T-helper 2 cell (primary cell): Measurements from ENCODE around the gene ZNF853.
A peak's percentile ranks its signal among the peaks of the same experiment; 100 is the strongest.
"Not testable (repeated sequence)": the region's sequence is repeated elsewhere in the genome, so short reads cannot be mapped to it uniquely, and the experiment has no call there.

ENCODE experiments used
- DNase-seq, 5 experiments: peaks; one replicate each; pipeline versions ENCODE4 v3.0.0 to v3.0.0-alpha.2; 2012 to 2022

ZNF853 gene

DNA sequence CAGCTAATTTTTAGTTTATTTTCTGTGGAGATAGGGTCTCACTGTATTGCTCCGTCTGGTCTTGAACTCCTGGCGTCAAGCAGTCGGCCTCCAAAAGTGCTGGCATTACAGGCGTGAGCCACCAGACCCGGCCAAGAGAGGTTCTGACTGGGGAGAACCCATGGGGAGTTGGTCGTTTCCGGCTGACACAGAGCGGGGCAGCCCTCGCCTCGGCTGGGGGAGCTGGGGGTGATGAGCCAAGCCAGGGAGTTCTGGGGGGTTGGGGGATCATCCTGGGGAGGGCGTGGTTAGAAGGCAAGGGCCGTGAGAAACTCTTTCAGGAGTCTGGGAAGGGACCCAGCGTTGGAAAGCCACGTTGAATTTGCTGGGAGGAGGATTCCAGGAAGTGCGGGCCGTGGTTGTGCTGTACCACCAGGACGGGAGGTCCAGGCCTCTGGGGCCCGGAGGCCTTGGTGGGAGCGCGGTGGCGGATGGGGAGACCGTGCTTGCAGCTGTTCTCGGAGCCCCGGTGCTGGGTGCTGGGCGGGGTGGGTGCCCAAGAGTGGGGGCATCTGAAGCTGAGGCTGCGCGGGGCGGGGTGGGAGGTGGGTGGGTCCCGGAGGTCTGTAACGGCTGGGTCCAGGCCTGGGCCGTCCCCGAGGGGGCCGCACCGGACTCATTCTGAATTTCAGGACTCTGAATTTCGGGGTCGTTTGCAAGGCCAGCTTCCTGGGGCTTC, 8.4 kb upstream of the ZNF853 start:
- DNase-seq = no peak

DNA sequence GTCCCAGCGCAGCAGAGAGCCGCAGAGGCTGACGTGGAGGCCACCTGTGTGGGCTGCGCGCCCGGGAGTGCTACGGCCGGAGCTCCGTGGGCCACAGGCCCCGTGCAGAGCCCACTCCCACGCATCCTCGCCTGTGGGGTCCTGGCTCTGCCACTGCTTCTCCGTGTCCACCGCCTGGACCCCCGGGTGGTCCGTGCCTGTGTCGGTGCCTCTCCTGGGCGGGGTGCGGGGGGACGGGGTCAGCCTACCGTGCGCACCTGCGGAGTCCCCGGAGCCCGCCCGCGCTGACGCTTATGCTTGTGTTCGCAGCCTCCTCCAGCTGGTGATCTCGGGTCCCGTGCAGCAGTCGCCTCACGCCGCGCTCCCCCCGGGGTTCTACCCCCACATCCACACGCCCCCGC, 7.8 kb upstream of the ZNF853 start:
- no peak for DNase-seq

DNA sequence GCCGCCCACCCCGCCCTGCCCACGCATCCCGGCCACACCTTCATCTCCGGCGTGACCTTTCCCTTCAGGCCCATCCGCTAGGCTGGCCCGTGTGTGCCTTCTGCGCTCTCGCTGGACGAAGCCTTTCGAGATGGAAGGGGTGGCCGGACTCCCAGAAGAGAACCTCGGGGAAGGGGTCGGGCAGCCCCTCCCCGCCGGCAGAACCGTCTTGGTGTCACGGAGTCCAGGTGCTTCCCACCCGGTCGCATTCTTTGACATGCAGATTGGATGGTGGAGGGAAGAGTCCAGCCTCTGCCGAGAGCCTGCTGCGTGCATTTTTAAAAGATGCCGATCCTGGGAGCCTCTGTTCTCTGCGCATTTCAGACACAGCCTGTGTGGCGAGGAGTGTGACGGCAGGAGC, 7.3 kb upstream of the ZNF853 start:
- DNase-seq = no peak

DNA sequence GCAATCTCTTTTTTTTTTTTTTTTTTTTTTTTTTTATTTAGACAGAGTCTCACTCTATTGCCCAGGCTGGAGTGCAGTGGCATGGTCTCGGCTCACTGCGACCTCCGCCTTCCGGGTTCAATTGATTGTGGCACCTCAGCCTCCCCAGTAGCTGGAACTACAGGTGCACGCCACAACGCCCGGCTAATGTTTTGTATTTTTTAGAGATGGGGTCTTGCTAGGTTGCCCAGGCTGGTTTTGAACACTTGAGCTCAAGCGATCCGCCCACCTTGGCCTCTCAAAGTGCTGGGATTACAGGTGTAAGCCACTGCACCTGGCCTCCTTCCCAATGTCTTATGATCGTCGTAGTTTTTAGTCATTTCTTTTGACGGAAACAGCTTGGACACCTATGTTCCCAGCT, 6.6 kb upstream of the ZNF853 start:
- no peak for DNase-seq

DNA sequence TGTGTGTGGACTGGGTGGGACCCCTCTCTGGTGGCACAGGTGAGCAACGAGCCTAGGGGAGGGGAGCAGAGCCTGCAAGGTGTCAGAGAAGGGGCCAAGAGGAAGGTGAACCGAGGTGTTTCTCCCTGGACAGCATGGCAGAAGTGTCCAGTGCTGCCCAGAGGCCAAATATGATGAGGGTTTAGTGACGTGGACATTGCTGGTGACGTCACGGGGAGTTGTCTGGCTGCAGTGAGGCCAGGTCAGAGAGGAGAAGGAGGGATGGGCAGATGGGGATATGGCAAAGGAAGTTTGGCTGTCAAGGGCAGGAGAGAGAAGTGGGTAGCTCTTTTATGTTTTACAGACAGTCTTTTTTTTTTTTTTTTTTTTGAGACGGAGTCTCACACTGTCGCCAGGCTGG, 2.6 kb upstream of the ZNF853 start:
- DNase-seq = no peak

DNA sequence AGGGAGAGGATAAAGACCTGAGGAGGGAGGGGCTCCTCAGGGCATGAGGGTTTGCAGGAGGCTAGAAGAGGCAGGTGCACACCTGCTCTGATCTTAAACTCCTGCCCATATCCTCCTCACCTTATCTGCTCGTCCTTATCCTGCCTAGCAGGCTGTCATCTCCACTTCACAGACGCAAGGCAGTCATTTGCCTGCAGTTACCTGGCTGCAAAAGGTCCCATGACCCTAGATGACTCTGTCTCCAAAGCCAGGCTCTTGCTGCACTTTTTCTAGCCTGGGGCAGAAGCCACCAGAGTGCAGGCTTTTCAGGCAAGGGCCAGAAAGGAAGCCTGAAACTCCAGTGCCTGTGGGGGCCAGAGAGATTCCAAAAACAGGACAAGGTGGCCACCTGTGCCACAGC, 1.7 kb upstream of the ZNF853 start:
- no peak for DNase-seq

DNA sequence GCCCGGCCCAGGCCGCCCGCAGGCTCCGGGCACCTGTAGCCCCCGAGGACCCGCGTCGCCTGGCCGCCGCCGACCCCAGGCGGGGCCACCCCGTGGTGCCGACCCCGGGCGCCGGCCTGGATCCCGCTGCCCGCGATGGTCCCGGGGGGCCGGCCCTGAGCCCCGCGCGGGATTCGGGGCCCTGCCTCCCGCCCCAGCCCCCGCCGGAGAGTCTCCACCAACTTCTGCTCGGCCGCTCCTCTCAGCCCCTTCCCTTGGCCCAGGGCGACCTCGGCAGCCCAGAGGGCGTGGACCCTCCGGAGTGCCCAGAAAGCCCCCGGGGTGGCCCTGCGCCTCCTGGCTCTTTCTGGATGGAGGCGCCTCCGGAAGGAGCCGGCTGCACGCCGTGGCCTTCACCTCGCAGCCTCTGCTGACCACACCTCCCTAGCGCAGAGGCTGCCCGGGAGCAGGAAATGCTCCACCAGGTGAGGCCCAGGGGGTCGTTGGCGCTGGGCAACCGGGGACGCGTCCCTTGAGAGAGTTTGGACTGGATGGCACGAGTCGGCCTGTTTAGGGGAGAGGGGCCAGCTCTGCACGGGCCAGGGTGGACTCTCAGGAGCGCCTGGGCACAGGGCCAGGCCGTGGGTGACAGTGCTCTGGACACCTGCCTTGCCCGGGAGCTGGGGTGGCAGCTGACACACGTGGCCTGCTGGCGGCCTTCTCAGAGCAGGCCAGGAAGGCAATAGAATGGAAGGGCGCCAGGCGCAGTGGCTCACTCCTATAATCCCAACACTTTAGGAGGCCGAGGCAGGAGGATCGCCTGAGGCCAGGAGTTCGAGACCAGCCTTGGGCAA, 529 bp downstream of the ZNF853 start:
- no peak for DNase-seq

DNA sequence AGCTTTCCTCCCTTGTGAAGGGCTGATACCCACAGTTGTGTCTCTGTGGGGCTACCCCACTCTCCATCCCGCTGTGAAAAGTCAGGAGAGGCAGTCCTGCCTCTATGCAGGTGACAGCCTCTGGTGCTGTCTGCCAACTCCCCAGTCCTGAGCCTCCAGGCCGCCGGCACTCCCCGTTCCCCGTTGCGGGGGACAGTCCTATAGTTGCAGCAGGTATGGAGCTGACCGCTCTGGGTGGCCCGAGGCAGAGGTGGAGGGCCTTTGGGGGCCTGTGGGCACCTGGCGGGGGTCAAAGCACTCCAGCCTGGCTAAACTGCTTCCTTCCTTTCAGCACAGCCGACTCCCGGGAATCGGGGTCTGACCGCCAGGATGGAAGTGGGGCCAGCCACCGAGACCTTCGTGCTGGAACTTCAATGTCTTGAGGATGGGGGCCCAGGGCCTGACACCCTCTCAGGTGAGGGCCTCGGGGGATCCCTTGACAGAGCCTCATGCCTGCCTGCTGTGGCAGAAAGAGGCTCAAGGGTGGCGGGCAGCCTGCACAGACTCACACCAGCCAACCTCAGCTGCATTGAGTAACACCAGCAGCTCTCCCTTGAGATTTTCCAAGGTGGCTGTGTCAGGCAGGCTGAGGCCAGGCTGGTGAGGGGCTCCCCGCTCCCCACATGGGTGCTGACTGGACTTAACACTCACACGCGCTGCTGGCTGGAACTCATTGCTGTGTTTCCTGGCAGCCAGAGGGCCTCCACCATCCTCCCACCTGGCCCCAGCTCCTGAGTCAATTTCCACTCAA, 1.6 kb downstream of the ZNF853 start:
- DNase-seq = no peak

DNA sequence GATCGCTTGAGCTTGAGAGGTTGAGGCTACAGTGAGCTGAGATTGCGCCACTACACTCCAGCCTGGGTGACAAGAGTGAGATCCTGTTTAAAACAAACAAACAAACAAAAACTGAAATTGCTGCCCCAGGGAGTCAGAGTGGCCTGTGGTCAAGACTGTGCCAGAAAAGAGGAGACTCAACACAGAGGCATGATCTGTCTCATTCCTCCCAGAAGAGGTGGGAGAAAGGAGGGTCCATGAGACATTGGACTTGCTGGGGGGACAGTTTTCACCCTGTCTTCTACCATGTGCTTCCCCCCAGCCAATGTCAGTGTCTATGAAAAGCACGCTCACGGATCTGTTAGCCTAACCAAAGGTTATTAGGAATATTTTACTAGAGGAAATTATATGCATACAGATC, 3.2 kb downstream of the ZNF853 start:
- DNase-seq = no peak

DNA sequence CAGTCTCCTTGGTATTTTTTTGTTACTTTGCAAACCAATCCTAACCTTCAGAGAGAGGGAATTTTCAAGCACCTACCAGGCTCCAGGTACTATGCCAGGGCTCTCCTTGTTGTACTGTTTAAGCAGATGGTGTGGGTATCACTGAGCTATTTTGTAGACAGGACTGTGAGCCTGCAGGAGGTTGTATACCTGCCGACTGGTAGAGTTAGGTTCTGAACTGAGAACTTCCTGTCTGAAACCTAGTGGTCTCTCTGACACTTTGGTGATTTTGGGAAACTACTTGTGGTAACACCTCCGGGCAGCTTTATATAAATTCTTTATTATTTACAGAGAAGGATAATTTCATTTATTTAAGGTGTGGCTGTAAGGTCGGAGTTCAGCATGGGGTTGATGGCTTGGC, 4.6 kb downstream of the ZNF853 start:
- DNase-seq = peak in 1 of 5 experiments; percentile 55

DNA sequence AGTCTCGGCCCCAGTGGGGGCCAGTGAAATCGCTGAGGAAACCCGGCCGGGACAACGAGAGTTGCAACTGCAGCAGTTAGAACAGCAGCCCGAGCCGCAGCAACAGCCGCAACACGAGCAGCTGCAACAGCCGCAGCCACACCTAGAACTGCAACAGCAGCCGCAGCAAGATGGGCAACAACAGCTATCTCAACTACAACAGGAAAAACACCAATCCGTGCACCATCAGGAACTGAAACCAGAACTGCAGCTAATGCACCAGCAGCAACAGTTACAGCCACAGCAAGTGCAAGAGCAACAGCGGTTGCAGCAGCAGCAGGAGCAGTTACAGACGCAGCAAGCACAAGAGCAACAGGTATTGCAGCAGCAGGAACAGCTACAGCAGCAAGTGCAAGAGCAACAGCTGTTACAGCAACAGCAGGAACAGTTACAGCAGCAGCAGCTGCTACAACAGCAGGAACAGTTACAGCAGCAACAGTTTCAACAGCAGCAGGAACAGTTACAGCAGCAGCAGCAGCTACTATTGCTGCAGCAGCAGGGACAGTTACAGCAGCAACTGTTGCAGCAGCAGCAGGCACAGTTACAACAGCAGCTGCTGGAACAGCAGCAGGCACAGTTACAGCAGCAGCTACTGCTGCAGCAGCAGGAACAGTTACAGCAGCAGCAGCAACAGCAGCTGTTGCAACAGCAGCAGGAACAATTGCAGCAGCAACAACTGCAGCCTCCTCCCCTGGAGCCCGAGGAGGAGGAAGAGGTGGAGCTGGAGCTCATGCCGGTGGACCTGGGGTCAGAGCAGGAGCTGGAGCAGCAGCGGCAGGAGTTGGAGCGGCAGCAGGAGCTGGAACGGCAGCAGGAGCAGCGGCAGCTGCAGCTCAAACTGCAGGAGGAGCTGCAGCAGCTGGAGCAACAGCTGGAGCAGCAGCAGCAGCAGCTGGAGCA, 6.1 kb downstream of the ZNF853 start:
- peak in 1 of 5 experiments; percentile 74 for DNase-seq

DNA sequence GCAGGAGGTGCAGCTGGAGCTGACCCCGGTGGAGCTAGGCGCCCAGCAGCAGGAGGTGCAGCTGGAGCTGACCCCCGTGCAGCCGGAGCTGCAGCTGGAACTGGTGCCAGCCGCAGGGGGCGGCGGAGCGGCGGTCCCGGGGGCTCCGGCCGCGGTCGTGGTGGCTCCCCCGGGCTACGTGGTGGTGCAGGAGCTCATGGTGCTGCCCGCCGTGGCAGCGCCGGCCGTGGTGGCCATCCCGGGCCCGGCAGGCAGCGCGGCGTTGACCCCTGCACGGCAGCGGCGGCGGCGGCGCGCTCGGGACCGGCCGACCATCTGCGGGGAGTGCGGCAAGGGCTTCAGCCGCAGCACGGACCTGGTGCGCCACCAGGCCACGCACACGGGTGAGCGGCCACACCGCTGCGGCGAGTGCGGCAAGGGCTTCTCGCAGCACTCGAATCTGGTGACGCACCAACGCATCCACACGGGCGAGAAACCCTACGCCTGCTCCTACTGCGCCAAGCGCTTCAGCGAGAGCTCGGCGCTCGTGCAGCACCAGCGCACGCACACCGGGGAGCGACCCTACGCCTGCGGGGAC, 6.8 kb downstream of the ZNF853 start:
- DNase-seq = no peak

DNA sequence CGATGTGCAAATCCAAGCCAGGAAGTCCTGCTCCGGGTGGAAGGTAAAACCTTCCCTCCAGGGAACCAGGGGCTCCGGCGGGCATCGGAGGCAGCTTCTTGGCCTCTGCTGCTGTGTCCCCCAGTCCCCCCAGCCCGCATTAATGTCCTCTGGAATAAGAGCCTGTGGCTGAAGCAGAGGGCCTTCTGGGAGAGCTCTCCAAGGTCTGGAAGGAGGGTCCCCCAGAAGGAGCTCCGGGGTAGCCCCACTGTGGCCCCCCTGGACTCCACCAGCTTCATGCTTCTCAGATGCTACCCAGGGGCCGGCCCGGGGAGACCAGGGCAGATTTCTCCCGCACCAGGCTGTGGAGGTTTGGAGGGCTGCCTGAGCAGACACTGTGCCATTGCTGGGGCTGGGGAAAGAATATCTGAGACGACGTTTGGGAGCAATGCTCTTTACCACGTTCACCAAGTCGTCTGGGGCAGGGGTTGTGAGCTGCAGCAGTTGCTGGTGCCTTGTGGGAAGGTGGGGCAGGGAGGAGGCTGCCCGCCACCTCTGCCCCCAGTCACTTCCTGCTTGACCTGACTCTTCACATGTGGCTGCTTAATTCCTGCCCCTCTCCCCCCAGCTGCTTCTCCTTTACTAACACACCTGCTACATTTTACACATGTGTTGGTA, 8.3 kb downstream of the ZNF853 start:
- peak in 2 of 5 experiments; percentile 30 to 41 for DNase-seq

DNA sequence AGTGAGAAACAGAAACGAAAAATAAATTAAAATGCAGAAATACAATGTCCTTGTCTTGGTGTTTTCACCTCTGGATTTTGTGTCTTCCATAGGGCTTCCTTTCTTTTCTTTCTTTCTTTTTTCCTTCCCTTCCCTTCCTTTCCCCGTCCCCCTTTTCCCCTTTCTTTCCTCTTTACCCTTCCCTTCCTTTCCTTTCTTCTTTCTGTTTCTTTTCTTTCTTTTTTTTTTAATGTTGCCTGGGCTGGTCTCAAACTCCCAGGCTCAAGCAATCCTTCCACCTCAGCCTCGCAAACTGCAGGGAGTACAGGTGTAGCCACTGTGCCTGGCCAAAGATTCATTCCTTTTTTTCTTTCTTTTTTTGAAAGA, 8.8 kb downstream of the ZNF853 start:
- DNase-seq = no peak

DNA sequence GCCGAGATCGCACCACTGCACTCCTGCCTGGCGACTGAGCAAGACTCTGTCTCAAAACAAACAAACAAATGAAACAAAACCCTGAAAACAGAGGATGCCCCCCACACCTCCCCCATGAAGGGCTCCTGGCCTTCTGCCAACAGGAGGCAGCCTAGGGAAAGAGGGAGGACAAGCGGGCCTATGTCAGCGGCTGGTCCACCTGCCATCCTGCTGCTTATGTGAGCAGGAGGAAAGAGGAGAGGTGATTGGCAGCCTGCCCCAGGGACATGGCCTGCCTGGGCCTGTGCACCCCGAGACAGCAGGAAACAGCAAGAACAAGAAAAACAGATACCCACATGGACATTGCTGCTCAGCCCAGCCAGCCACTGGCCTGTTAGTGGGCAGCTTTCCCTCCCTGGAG, 12.6 kb downstream of the ZNF853 start:
- DNase-seq = no peak

DNA sequence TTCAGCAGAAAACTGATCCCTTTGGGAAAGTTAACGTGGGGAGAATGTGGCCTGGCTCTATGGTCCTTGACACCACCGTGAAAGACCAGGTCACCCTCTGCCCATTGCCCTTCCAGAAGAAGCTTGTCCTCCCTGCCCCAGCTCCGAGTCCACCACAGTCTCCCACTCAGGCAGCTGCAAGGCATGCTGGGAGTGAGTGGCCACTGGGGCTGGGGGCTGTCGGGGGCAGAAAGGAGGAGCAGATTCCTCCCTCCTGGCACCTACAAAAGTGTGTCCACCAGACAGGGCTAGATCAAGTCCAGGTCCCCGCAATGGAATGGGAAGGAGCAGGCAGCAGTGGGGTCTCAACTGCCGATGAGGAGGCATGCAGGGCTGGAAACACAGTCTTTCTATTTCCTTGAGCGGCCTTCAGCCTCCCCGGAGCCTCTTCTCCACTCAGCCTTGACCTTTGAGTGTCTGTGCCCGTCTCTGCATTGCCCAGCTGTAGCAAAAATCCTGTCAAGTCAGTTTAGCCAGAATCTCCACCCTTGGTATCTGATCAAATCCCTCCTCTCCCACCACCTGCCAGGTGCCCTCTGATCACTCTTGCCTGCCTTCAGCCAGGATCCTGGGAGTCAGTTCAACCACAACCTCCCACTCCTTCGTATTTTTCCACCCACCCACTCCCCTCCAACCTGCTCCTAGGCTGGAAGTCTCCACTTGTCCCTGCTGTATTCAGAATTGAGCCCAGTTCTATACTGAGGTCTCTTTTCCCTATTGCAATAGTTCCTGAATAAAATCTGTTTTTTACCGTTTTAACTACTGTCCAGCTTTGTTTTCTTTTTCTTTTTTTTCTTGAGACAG, 14.8 kb downstream of the ZNF853 start:
- DNase-seq = no peak

DNA sequence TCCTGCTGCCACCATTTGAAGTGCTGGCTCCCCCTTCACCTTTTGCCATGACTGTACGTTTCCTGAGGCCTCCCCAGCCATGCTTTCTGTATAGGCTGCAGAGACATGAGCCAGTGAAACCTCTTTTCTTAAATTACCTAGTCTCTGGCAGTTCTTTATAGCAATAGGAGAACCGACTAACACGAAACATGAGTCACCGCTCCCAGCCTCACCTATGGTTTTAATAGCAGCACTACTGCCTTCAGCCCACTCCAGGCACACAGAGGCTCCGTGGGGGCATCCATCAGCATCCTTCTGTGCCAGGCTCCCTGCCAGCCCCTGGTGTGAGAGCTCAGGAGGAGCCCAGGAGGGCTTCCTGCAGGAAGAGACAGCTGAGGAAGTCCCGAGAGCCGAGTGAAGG, 16.2 kb downstream of the ZNF853 start:
- no peak for DNase-seq

DNA sequence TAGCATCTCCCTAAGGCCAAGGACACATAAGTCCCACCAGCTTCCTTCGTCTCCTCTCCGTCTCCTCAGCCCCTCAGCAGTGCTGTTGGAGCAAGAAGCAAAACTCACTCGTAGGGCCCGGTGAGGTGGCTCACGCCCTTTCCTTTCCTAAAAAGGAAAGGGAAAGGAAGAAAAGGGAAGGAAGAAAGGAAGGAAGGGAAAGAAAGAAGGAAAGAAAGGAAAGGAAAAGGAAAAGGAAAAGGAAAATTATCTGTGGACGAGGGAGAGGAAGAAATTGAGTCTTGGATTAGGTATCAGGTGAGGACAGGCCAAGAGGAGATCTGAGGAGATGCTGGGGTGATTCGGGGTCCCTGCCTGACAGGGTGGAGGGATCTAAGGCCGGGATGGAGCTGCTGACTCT, 18.6 kb downstream of the ZNF853 start:
- DNase-seq = no peak

DNA sequence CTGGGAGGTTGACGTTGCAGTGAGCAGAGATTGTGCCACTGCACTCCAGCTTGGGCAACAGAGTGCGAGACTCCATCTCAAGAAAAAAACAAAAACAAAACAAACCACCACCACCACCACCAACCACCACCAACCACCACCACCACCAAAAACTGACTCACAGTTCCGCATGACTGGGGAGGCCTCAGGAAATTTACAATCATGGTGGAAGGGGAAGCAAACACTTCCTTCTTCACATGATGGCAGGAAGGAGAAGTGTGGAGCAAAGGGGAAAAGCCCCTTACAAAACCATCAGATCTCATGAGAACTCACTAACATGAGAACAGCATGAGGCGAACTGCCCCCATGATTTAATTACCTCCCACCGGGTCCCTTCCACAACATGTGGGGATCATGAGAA, 19.6 kb downstream of the ZNF853 start:
- not testable (repeated sequence) for DNase-seq

DNA sequence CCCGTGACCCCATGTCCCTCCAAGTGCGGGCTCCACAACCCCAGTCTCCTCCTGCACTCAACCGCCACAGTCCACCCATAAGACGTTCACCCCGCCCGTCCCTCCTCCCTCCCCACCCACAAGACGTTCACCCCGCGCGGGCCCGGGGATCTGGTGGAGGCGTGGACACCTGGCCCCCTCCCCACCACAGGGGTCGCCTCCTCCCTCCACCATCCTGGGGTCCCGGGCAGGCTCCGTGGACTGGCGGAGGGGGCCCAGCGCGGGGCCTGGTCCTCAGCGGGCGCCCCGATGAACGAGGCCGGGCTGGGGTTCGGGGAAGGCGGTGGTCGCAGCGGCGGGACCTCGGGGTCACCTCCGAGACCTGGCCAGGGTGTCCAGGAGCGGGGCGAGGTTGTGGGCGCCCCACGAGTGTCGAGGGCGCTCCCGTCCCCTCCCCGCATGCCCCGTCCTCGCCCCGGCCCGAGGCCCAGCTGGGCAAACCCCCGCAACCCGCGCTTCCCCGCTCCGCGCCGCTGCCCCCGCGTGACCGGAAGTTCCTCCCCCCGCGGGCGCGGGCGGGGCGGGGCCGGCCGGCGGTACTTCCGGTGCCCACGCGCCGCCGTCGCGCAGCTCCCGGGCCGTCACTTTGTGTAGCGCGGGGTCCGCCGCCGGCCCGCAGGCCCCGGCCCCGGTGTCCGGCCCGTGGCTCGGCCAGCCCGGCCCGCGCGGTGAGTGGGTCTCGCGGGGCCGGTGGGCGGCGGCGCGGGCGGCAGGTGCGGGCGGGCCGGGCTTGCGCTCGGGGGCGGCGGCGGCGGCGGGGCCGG, 21.5 kb downstream of the ZNF853 start, which contains the start of gene ZNF316:
Gene ZNF316 (plus strand): TSS at position 578 of the 803 bp plus-strand sequence. CDS start 5,092 bp downstream, outside the sequence.
- DNase-seq = peak; percentile 26 to 64 (median 46)
